Stomach (tissue), 4 donors: ENCODE data around the gene HS2ST1.
"Not testable (repeated sequence)": the region's sequence is repeated elsewhere in the genome, so short reads cannot be mapped to it uniquely, and the experiment has no call there.

ENCODE experiments used
- EP300 ChIP-seq: sonication (generic); formaldehyde crosslinking; IDR thresholded peaks from one replicate; pipeline ENCODE4 v1.6.1; 2017; ENCODE audit warnings: antibody characterized with exemption
- POLR2A ChIP-seq, 4 donors: fragments of 450-650 bp; IDR thresholded peaks; one replicate each; pipeline ENCODE4 v1.6.1; 2016; ENCODE audit warnings: antibody characterized with exemption in 4 of 4, control low read depth in 2 of 4, mild to moderate bottlenecking in 1 of 4, moderate library complexity in 1 of 4
- POLR2AphosphoS5 ChIP-seq, 3 donors: sonication (generic); formaldehyde crosslinking; IDR thresholded peaks; one replicate each; pipeline ENCODE4 v1.6.1; 2016; ENCODE audit warnings: antibody characterized with exemption in 3 of 3
- TF ChIP-seq, protein P1 (sequence below), 7 experiments: fragments of 450-650 bp in 4 of 7; fragments of 200-600 bp in 3 of 7; sonication (generic) in 3 of 7; IDR thresholded peaks; one replicate each; pipeline ENCODE4 v1.5.1; 2016 to 2019; ENCODE audit warnings: antibody characterized with exemption in 7 of 7, control low read depth in 2 of 7, mild to moderate bottlenecking in 1 of 7

DNA sequence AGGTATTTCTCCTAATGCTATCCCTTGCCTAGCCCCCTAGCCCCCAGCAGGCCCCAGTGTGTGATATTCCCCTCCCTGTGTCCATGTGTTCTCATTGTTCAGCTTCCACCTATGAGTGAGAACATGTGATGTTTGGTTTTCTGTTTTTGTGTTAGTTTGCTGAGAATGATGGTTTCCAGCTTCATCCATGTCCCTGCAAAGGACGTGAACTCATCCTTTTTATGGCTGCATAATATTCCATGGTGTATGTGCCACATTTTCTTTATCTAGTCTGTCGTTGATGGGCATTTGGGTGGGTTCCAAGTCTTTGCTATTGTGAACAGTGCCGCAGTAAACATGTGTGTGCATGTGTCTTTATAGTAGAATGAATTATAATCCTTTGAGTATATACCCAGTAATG, 75.3 kb downstream of the HS2ST1 start:
- TF ChIP-seq, protein P1, sequence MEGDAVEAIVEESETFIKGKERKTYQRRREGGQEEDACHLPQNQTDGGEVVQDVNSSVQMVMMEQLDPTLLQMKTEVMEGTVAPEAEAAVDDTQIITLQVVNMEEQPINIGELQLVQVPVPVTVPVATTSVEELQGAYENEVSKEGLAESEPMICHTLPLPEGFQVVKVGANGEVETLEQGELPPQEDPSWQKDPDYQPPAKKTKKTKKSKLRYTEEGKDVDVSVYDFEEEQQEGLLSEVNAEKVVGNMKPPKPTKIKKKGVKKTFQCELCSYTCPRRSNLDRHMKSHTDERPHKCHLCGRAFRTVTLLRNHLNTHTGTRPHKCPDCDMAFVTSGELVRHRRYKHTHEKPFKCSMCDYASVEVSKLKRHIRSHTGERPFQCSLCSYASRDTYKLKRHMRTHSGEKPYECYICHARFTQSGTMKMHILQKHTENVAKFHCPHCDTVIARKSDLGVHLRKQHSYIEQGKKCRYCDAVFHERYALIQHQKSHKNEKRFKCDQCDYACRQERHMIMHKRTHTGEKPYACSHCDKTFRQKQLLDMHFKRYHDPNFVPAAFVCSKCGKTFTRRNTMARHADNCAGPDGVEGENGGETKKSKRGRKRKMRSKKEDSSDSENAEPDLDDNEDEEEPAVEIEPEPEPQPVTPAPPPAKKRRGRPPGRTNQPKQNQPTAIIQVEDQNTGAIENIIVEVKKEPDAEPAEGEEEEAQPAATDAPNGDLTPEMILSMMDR (IDR thresholded peaks at IDR 0.05), result not testable (repeated sequence)
- not testable (repeated sequence) for TF ChIP-seq POLR2A (IDR thresholded peaks at IDR 0.05); POLR2AphosphoS5 (IDR thresholded peaks at IDR 0.05); EP300
